ENCODE results near the gene PRKG1.

Gene PRKG1

GRCh38 chr10:52316001-52316400 is 1241.7 kb downstream of the PRKG1 start:
- H3K4me1 Mint-ChIP-seq (ENCODE audit: low read depth): peaks cover 13% of the 10 kb centered on the region
- no peaks in the 10 kb centered on the region for H3K36me3 Mint-ChIP-seq
- no peak overlapping the region for H3K4me3 Mint-ChIP-seq
- peaks cover 29% of the 10 kb centered on the region for H3K27me3 Mint-ChIP-seq
- no peaks in the 10 kb centered on the region for H3K9me3 Mint-ChIP-seq (ENCODE audit: low read depth)
- no peak overlapping the region for H3K27ac Mint-ChIP-seq

GRCh38 chr10:52316500-52316899 is 1242.2 kb downstream of the PRKG1 start:
- Mint-ChIP-seq H3K9me3 (ENCODE audit: low read depth) (no peaks in the 10 kb centered on the region), H3K36me3 (no peaks in the 10 kb centered on the region), H3K4me3 (no peak overlapping the region), H3K27ac (no peak overlapping the region), H3K27me3 (peaks cover 28% of the 10 kb centered on the region), H3K4me1 (ENCODE audit: low read depth) (peaks cover 13% of the 10 kb centered on the region)

- no peak overlapping the region for H3K4me3 Mint-ChIP-seq
- peaks cover 3% of the 10 kb centered on the region for H3K9me3 Mint-ChIP-seq (ENCODE audit: low read depth)
- H3K27me3 Mint-ChIP-seq: peaks cover 17% of the 10 kb centered on the region
- peaks cover 9% of the 10 kb centered on the region for H3K4me1 Mint-ChIP-seq (ENCODE audit: low read depth)
- no peaks in the 10 kb centered on the region for H3K36me3 Mint-ChIP-seq
- no peak overlapping the region for H3K27ac Mint-ChIP-seq
Measured at GRCh38 chr10:52318136-52318701, 1243.9 kb downstream of the PRKG1 start.

DNA sequence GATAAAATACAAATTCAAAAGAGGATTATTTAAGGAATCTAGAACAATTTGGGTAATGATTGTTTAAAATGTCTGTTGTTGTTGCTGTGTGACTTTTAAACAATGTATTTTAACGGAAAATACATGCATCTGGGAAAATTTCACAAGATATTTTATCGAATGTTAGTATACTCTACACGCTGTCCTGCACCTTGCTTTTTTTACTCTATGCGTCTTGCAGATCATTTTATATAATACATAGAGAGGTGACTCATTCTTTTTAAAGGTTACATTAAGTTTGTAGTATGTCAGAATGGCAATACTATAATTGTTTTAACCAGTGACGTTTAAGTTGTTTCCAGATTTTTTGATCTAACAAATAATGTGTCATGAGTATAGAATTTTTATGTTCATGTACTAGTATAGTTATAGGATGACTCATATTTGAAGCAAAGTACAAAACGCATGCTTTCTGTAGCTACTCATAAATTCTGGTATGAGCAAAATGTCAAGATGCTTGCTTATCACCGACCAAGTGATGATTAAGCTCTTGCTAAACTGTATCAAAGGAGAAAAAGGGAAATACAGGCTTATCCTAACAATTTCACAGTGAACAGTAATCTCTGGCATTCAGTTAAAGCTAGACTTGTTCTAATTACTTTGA is 1244.7 kb downstream of the PRKG1 start:
- Mint-ChIP-seq H3K4me1 (ENCODE audit: low read depth) (peaks cover 4% of the 10 kb centered on the region), H3K9me3 (ENCODE audit: low read depth) (peaks cover 3% of the 10 kb centered on the region), H3K27ac (no peak overlapping the region), H3K36me3 (no peaks in the 10 kb centered on the region), H3K4me3 (no peak overlapping the region), H3K27me3 (peaks cover 11% of the 10 kb centered on the region)

DNA sequence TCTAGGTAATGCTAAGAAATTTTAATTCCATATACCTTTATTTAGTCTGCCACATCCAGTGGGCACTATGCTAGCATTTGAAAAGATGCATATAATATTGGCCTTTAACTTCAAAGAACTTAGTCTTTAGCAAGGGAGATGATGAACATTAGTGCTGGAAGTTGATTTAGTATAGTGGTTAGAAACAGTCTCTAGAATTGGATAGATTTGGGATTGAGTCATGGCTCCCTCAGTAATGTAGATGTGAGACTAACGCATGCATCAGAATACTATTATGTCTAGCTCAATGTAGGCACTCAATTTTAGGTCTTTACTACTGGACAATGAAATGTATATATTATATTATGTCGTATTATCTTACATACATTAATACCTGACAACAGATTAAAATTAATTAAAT is 1245.6 kb downstream of the PRKG1 start:
- Mint-ChIP-seq H3K36me3 (no peaks in the 10 kb centered on the region), H3K4me3 (no peak overlapping the region), H3K27ac (no peak overlapping the region), H3K27me3 (peaks cover 4% of the 10 kb centered on the region), H3K9me3 (ENCODE audit: low read depth) (peaks cover 3% of the 10 kb centered on the region), H3K4me1 (ENCODE audit: low read depth) (no peaks in the 10 kb centered on the region)

DNA sequence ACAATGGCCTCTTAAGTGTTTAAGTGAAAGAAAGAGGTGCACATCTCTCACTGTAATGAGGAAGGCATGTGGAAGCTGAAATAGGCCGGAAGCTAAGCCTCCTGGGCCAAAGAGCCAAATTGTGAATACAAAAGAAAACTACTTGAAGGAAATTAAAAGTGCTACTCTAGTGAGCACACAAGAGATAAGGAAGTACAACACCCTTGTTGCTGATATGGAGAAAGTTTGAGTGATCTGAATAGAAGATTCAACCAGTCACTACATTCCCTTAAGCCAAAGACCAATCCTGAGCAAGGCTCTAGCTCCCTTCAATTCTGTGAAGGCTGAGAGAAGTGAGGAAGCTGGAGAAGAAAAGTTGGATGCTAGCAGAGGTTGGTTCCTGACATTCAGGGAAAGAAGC is 1248.0 kb downstream of the PRKG1 start:
- H3K27ac Mint-ChIP-seq: no peak overlapping the region
- no peaks in the 10 kb centered on the region for H3K27me3 Mint-ChIP-seq
- H3K36me3 Mint-ChIP-seq: no peaks in the 10 kb centered on the region
- no peaks in the 10 kb centered on the region for H3K4me1 Mint-ChIP-seq (ENCODE audit: low read depth)
- peaks cover 3% of the 10 kb centered on the region for H3K9me3 Mint-ChIP-seq (ENCODE audit: low read depth)
- H3K4me3 Mint-ChIP-seq: no peak overlapping the region

GRCh38 chr10:52322936-52323335 is 1248.6 kb downstream of the PRKG1 start:
- Mint-ChIP-seq H3K9me3 (ENCODE audit: low read depth) (peaks cover 3% of the 10 kb centered on the region), H3K27me3 (no peaks in the 10 kb centered on the region), H3K4me3 (no peak overlapping the region), H3K4me1 (ENCODE audit: low read depth) (no peaks in the 10 kb centered on the region), H3K27ac (no peak overlapping the region), H3K36me3 (no peaks in the 10 kb centered on the region)

DNA sequence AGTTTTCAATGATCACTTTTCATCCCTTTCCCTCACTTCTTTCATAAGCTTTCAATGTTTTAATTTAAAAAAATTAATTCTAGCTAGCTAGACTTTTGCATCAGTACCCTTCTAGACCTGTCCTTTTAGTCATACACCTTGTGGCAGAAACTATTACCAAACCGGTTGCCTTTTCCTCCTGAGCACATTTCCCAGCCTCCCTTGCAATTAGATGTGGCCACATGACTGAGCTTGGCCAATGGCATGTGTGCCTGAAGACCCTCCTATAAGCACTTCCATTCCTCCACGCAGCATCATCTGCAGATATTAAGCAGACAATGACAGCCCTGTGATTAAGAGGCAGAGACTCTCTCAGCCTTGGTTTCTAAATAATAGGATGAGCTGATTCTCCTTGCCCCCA is 1252.1 kb downstream of the PRKG1 start:
- Mint-ChIP-seq H3K36me3 (no peaks in the 10 kb centered on the region), H3K4me1 (ENCODE audit: low read depth) (no peaks in the 10 kb centered on the region), H3K27ac (no peak overlapping the region), H3K4me3 (no peak overlapping the region), H3K9me3 (ENCODE audit: low read depth) (peaks cover 3% of the 10 kb centered on the region), H3K27me3 (no peaks in the 10 kb centered on the region)

DNA sequence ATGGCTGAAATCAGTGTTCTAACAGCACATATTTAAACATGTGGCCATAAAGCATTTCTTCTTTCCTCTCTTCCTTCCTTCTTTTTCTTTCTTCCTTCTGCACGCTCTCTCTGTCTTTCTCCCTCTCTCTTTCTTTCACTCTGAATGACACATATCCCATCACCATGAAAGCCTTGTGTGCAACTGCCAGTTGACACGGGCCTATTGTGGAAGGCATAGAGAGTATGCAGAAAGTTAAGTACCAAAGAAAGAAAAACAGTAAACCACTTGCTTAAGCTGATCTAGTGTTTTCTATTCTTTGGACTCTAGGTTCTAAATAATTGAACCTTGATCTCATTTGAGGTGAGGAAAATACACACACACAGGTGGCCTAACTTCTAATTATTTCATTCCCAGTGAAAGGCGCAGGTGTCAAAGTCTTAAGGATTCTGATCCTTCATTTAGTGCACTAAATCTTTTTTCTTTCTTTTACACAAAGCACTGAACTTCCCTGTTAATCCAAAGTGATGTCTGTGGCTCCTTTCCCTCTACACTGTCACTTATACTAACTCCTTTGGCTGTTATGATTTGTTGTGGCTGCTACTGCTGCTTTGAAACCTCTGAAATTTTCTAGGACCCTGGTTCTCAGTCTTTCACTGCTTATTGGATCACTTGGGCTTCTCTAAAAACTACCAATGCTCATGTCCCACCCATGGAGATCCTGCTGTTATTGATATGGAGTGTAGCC is 1257.5 kb downstream of the PRKG1 start:
- H3K4me1 Mint-ChIP-seq (ENCODE audit: low read depth): no peaks in the 10 kb centered on the region
- no peaks in the 10 kb centered on the region for H3K27me3 Mint-ChIP-seq
- H3K36me3 Mint-ChIP-seq: no peaks in the 10 kb centered on the region

DNA sequence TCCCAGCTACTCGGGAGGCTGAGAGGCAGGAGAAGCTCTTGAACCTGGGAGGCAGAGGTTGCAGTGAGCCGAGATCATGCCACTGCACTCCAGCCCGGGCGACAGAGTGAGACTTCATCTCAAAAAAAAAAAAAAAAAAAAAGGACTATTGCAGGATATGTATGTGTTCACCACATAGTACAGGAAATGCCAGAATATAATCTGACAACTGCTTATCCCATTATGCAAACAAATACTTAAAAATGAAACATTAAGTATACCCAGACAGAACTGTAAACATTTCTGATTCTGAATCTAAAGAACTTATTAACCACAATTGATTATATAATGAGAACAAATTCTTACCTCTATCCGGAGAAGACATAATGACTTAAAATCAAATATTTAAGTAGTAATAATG is 1258.5 kb downstream of the PRKG1 start:
- Mint-ChIP-seq H3K4me1 (ENCODE audit: low read depth) (no peaks in the 10 kb centered on the region), H3K36me3 (no peaks in the 10 kb centered on the region), H3K27me3 (no peaks in the 10 kb centered on the region), H3K4me3 (no peak overlapping the region), H3K27ac (no peak overlapping the region), H3K9me3 (ENCODE audit: low read depth) (no peaks in the 10 kb centered on the region)

More for the DNA sequence above, 1257.5 kb downstream of the PRKG1 start:
- Mint-ChIP-seq H3K27ac (no peak overlapping the region), H3K9me3 (ENCODE audit: low read depth) (no peaks in the 10 kb centered on the region), H3K4me3 (no peak overlapping the region)

- Mint-ChIP-seq H3K9me3 (ENCODE audit: low read depth) (no peaks in the 10 kb centered on the region), H3K4me1 (ENCODE audit: low read depth) (no peaks in the 10 kb centered on the region), H3K27me3 (no peaks in the 10 kb centered on the region), H3K4me3 (no peak overlapping the region), H3K36me3 (no peaks in the 10 kb centered on the region), H3K27ac (no peak overlapping the region)
Measured at GRCh38 chr10:52334595-52334994, 1260.3 kb downstream of the PRKG1 start.

GRCh38 chr10:52335665-52336064 is 1261.4 kb downstream of the PRKG1 start:
- no peak overlapping the region for H3K4me3 Mint-ChIP-seq
- H3K27ac Mint-ChIP-seq: no peak overlapping the region
- H3K9me3 Mint-ChIP-seq (ENCODE audit: low read depth): no peaks in the 10 kb centered on the region
- no peaks in the 10 kb centered on the region for H3K4me1 Mint-ChIP-seq (ENCODE audit: low read depth)
- no peaks in the 10 kb centered on the region for H3K36me3 Mint-ChIP-seq
- H3K27me3 Mint-ChIP-seq: no peaks in the 10 kb centered on the region

- Mint-ChIP-seq H3K36me3 (no peaks in the 10 kb centered on the region), H3K9me3 (ENCODE audit: low read depth) (no peaks in the 10 kb centered on the region), H3K27ac (no peak overlapping the region), H3K27me3 (no peaks in the 10 kb centered on the region), H3K4me1 (ENCODE audit: low read depth) (no peaks in the 10 kb centered on the region), H3K4me3 (no peak overlapping the region)
Measured at GRCh38 chr10:52337225-52337624, 1262.9 kb downstream of the PRKG1 start.

DNA sequence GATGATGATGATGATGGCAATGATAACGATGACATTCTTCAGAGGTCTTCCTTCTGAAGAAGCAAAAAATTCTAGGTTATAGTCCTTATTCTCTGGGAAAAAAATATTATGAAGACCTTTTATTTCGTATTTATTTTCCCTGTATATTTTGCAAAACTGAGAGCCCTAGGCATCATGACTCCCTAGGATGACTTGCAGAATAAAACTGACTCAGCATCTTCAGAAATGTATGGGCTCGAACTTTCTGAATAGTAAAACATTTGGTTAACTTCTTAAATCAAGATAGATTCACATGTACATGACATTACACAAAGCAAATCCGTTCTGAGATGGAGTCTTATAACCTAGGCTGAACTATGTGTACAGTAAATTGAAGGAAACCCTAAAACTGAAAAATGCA is 1269.2 kb downstream of the PRKG1 start:
- Mint-ChIP-seq H3K9me3 (ENCODE audit: low read depth) (no peaks in the 10 kb centered on the region), H3K36me3 (no peaks in the 10 kb centered on the region), H3K27ac (no peak overlapping the region), H3K4me3 (no peak overlapping the region), H3K27me3 (no peaks in the 10 kb centered on the region), H3K4me1 (ENCODE audit: low read depth) (no peaks in the 10 kb centered on the region)

- no peaks in the 10 kb centered on the region for H3K9me3 Mint-ChIP-seq (ENCODE audit: low read depth)
- no peak overlapping the region for H3K27ac Mint-ChIP-seq
- H3K4me3 Mint-ChIP-seq: no peak overlapping the region
- H3K27me3 Mint-ChIP-seq: no peaks in the 10 kb centered on the region
- no peaks in the 10 kb centered on the region for H3K36me3 Mint-ChIP-seq
- H3K4me1 Mint-ChIP-seq (ENCODE audit: low read depth): no peaks in the 10 kb centered on the region
Measured at GRCh38 chr10:52346394-52347326, 1272.4 kb downstream of the PRKG1 start.
